HG02970 (cell line): ENCODE measurements around the gene RNPEPL1.

Experiments used
- ATAC-seq: cut with Tn5 transposase; IDR thresholded peaks from one replicate; pipeline ENCODE4 v1.9.1; 2021; ENCODE audit warnings: mild to moderate bottlenecking, moderate library complexity, moderate number of reproducible peaks; ENCODE audit not compliant: unreplicated experiment, low FRiP score

Gene RNPEPL1

DNA sequence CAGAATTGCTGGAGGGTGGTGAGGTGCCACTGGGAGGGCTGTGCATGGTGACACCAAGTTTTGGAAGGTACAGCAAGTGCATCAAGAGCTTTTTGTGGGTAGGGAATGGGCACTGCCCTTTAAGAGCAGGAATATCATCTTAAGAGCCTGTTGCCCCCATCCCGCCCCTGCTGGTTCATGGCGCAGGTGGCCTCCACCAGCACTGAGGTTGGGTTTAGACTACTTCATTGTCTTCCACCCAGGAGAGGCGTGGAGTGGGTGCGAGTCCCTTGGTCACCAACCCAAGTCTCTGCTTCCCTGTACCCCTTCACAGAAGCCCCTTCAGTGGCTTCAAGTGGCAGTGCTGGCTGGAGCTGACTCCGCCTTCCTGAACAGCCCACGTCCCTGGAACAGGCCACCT, 7.8 kb downstream of the RNPEPL1 start:
- no peak for ATAC-seq

DNA sequence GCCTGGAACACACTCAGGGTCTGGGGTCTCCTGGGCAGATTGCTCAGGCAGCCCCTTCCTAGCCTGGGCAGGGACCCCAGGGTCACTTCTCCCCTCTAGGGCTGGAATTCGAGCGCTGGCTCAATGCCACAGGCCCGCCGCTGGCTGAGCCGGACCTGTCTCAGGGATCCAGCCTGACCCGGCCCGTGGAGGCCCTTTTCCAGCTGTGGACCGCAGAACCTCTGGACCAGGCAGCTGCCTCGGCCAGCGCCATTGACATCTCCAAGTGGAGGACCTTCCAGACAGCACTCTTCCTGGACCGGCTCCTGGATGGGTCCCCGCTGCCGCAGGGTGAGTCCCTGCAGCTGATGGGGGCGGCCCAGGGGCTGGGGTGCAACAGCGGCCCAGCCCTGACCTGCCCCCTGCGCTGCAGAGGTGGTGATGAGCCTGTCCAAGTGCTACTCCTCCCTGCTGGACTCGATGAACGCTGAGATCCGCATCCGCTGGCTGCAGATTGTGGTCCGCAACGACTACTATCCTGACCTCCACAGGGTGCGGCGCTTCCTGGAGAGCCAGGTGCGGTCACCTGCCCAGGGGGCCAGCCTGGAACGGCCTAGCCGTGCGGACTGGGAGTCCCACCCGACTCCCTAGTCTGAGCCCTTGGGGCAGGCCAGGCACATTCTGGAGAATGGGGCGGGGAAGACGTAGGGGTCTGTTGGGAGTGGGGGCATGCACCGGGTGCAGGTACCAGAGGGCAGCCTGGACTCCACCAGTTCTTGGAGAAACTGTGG, 8.3 kb downstream of the RNPEPL1 start:
- no peak for ATAC-seq

DNA sequence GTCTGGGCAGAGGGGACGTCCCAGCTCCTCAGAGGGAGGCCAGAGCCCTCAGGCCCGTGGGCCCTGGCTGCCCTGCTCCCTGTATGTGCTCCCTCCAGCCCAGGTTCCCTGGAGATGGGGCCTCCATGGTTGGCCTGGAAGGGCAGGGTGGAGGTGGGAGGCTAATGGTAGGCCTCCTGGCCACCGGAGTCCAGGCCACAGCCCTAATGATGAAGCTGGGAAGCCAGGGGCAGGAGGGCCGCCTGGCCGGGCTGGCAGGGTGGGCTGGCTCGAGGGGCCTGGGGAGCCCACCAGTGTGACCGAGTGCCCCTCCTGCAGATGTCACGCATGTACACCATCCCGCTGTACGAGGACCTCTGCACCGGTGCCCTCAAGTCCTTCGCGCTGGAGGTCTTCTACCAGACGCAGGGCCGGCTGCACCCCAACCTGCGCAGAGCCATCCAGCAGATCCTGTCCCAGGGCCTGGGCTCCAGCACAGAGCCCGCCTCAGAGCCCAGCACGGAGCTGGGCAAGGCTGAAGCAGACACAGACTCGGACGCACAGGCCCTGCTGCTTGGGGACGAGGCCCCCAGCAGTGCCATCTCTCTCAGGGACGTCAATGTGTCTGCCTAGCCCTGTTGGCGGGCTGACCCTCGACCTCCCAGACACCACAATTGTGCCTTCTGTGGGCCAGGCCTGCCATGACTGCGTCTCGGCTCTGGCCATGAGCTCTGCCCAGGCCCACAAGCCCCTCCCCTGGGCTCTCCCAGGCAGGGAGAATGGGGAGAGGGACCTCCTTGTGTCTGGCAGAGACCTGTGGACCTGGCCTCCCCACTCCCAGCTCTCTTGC, 9.2 kb downstream of the RNPEPL1 start:
- ATAC-seq, result no peak

DNA sequence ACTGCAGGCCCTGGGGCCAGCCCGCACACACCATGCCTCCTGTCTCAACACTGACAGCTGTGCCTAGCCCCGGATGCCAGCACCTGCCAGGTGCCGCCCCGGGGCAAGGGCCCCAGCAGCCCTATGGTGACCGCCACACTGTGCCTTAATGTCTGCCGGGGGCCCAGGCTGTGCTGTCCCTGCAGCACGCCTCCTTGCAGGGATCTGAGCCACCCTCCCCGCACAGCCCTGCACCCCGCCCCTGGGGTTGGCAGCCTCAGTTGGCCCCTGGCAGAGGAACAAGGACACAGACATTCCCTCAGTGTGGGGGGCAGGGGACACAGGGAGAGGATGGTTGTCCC, 9.8 kb downstream of the RNPEPL1 start:
- ATAC-seq, result no peak

DNA sequence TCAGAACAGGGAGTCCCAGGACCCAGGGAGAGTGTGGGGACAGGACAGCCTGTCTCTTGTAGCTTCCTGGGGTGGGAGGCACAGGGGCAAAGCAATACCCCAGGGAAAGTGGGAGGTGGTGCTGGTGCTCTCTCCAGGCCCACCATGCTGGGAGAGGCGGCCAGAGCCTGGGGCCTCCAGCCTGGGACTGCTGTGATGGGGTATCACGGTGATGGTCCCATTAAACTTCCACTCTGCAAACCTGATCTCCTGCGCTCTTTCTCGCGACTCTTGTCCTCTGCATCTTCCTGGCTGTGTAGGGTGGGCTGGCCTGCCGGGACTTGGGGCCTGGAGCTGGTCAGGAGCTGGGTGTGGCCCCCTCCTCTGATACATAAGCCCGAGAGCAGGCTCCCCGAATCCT, 10.2 kb downstream of the RNPEPL1 start:
- ATAC-seq, result no peak

DNA sequence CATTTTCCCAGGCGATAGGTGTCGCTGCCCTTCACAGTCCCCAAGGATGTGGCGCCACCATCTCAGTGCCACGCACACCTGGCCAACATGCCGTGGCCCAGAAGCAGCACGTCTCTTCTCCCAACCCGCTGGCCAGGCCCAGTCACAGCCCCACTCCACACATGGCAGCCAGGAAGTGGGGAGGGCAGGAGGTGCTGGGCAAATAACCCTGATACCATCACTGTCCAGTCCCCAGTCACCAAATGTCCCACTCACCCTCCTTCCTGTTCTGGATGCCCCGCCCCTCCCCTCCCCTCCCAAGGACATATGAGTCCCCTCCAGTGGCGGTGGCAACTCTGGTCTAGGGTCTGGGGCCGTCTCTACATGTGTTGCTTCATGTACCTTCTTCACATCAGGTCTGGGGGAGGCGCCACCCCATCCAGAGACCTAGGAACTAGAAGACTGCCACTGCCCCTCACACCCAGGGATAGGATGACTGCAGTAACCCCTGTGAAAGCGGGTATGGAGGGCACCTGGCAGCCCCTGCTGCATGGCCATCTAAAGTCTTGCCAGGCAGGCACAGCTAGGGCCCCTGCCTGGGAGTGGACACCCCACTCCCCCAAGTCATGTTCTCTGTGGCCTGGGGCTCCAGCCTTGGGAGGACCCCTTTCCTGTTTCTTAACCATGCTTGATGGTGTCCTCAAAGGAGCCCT, 10.9 kb downstream of the RNPEPL1 start:
- ATAC-seq, result no peak

DNA sequence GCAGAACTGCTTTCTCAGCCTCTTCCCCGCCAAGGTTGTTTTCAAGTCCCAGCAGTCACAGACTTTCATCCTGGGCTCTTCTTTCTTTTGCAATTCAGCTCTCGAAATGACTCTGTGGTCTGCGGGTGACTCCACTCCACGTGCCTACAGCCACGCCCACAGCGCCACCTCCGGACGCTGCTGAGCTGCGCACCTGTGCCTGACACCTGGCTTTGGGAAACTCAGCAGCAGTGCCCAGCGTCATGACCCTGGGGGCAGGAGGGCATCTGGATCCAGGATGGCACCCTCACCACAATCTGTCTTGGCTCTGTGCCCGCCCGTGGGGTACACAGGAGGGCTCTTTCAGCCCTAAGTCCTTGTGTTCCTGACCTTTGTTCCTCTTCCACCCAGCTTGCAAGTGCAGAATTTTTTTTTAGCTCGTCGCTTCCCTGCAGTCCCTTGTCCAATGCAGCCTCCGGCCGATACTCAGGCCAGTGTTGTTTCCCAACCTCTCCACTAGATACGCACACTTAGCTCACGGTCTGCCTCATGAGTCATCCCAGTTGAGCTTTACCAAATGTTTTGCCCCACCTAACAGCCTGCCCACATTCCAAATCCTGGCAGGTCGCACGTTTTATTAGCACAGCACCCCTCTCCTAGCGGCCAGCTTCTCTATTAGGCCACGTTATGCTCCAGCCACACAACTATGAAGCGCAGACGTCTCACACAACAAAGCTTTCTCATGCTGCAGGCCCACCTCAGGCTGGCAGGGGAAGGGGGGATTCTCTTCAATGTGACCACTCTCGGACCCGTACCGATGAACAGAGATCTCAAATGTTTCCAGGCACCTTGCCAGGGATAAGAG, 11.7 kb downstream of the RNPEPL1 start:
- no peak for ATAC-seq

DNA sequence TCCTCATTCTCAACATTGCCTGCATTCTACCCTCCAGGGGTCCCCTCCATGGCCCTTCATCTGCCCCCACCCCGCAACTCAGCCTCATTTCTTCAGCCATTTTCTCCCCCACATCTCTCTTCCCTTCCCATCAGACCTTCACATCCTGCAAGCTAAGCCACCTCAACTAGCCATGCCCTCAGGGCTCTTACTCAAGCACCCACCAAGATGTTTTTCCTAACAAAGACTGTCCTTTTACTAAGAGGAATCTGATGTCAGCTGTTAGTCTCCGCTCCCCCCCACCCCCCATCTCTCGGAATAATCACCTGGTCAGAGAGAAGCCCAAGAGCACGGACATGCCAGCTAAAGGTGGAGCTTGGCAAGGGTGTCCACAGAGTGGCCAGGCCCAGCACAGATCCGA, 13.5 kb downstream of the RNPEPL1 start:
- ATAC-seq, result no peak

DNA sequence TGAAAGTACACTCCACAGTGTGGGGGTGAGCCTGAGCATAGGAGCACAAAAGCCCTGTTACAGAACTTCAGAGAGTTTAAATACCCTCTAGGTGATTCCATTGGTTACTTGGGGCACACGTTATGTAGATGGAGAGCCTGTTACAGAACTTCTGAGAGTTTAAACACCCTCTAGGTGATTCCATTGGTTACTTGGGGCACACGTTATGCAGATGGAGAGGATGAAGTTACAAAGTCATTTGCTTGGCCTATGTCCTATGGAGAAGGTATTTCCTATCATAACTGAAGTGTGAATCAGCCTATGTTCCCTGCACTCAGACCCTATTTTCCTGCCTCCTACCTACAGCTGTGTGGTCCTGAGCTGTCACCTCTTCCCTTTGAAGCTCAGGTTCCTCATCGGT, 14.5 kb downstream of the RNPEPL1 start:
- ATAC-seq, result no peak

DNA sequence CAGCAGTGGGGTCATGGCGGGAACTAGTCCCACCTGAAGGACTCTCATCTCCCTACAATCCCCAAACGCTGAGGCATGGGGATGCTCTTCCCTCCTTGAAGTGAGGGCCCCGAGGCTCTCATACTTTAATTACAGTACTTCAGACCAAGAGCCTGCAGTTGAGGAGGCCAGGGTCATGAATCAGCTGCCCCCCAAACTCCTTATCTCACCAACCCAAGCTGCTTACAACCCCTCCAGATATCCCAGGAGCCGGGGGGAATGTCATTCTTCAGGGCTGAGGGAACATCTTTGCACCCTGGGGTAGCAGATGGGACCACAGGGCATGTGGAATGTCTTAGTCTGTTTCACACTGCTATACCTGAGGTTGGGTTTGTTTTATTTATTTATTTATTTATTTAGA, 15.5 kb downstream of the RNPEPL1 start:
- ATAC-seq, result no peak

DNA sequence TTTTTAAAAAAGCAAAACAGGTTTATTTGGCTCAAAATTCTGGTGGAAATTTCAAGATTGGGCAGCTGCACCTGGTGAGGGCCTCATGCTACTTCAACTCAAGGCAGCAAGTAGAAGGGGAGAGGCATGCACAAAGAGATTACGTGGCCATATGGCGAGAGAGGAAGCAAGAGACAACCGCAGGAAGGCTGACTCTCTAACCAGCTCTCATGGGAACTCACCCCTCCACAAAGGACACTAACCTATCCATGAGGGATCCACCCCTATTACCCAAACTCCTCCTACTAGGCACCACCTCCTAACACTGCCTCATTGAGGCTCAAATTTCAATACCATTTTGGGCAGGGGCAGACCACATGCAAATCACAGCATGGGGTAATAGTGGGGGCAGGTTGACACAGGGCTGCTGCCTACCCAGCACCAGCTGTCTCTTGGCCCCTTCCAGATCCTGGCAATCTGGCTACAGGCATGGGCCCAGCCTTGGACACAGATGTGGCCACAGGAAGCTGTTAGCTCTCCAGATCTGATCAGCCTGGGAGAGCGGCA, 16.3 kb downstream of the RNPEPL1 start:
- peak; percentile 40 for ATAC-seq

DNA sequence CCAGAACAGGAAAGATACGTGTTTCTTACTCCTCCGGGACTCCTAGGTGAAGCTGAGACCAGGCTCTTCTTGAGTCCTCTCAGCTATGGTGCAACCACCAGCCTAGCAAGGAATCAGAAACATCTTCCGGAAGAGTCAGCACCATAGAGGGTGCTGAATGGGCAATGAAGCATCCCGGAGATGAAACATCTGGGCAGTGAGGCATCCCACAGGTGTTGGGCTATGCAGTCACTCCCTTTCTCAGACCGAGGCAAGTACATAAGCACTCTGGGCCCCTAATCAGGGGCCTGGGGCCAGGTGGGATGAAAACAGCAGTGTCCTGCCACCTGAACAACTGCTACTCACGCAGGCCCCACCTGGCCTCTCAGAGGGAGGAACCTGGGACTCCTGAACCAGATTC, 16.8 kb downstream of the RNPEPL1 start:
- peak; percentile 16 for ATAC-seq

DNA sequence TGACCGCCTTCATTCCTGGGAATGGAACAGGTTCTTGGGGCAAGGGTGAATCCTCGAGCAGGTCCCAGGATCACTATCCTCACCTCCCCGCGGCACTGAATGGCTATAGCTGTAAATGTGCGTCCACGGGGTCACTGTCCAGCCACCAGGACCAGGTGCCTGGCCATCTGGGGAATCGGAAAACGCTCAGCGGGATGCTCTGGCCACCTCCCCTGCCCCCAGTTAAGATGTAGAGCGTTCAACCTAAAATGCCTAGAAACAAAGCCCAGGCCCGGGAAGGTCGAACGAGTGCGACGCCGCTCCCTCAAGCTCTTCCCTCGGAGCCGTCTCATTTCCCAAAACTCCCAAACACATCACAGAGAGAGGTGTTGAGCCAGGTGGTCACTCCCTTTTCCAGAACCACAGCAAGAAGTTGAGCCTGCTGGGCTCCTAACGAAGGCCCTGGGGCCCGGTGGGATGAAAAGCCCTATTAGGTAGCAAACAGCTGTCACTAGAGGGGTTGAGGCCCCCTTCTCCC, 17.5 kb downstream of the RNPEPL1 start:
- ATAC-seq, result no peak

DNA sequence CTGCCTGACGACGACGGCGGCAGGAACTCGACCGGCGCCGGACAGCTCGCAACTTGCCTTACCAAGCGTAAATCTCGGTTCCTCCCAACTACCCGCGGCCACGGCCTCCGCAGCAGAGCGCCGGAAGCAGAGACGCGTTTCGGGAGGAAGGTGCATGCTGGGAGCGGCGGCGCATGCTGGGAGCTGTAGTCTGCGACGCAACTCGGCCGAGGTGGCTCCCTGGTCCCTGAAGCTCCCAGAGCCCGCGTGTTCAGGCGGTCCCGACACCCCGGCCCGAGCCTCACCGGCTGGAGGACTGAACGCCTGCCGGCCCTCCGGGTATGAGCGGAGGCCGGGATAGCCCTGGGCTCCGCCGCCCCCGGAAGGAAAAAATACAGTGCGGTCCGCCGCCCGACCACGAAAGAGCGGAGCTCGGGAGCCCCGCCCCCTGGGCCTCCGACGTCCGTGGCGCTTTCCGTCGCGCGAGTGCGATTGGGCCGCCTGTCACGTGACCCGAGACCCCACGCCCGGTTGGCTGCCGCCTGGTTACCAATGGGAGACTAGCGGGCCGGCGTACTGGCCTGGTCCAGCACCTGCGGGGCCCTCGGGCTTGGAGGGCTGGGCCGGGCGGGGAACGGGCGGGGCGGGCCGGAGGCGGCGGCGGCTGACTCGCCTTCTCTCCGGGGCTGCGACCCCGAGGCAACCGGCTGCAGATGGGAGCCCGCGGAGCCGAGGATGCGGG, 18.1 kb downstream of the RNPEPL1 start, which contains the start of gene CAPN10:
TSS of gene CAPN10 (plus strand) at position 537 of the 721 bp plus-strand sequence. CDS start at position 715, 178 bp downstream.
- peak; percentile 68 for ATAC-seq

DNA sequence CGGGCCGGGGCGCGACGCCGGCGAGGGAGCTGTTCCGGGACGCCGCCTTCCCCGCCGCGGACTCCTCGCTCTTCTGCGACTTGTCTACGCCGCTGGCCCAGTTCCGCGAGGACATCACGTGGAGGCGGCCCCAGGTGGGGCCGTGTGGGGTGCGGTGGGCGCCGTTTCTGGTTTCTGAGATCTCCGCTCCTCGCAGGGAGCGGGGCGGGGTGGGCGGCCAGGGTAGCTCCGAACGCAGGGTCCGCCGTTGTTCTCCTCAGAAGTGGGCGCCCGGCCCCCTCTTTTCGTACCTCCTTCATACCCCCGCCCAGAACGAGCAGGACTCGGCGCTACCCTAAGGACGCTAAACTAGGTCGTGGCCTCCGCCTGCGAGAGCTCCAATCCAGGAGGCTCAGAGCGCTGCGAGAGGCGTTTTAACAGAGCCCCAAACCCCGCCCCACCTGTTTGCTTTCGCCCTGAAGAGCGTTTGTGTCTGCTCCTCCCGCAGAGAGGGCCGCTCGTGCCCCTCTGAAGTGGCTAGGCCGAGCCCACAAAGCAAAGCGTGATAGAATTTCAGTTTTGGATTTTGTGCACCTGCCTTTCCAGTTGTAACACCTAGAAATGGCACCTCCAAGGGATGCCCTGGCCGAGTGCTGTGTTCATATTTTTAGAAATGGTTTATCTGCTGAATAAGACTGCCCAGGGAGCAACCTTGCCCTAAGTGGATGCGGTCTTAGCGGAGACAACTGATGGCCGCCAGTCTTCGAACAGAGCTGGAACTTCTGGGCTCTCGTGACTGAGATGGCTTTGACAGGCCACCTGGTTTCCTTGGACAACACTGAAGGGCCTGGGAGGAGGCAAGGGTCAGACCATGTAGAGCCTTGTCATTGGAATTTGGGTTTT, 18.9 kb downstream of the RNPEPL1 start:
- peak; percentile 9 for ATAC-seq

DNA sequence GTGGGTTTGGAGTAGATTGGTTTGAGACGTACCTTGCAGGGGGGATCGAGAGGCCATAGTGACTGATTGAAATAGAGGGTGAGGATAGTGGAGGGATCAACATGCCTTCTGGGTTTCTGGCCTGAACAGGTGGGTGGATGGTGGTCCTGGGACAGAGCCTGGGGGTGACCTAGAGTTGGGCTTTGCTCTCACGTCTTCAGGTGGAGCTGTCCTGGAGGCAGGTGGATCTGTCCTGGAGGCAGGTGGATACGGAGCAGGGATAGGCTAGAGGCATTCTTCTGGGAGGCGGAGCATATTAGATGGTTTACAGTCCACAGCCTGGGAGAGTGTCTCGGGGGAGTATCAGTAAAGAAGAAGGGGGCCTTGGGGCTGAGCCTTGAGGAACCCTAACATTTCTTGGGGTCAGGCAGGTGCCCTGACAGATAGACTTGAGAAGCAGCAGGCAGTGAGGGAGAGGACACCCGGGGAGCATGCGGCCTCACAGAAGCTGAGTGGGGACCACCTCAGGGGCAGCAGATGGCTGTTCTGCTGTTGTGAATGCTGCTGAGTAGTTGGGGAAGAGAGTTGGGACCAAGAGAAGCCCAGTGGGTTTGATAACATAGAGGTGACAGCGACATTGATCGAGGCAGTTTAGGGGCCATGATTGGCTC, 19.8 kb downstream of the RNPEPL1 start:
- no peak for ATAC-seq

DNA sequence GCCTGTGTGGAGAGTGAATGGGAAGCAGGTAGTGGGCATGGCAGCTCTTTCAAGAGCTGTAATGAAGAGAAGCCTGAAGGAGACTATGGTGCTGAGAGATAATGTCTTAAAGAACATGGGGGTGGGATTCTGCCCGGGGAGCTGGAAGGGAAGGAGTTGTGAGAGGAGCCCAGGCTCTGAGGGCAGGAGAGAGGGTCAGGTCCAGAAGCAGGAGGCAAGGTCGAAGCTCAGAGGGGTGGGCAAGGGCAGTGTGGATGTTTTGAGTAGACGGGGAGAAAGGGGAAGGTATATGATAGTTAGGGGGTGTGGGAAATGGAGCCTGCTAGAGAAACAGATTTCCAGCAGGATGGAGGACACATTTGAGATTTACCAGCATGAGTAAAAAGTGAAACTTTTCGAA, 20.4 kb downstream of the RNPEPL1 start:
- ATAC-seq, result no peak

DNA sequence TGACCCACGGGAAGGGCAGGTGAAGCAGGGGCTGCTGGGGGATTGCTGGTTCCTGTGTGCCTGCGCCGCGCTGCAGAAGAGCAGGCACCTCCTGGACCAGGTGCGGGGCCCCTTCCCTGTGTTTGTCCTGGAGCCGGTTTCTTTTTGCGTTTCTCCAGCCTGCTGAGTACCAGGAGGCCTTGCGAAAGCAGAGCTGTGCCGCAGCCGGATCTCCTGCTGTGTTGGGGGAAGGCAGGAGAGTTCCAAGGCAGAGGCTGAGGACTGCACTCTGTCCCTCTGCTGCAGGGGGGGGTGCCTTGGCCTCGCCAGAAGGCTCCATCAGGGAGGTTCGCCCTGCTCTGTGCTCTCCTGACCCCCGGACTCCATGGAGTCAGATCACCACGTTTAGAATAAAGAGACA, 21.1 kb downstream of the RNPEPL1 start:
- ATAC-seq, result no peak
